Measurements from ENCODE around the gene CFAP97D1.

The CFAP97D1 gene

DNA sequence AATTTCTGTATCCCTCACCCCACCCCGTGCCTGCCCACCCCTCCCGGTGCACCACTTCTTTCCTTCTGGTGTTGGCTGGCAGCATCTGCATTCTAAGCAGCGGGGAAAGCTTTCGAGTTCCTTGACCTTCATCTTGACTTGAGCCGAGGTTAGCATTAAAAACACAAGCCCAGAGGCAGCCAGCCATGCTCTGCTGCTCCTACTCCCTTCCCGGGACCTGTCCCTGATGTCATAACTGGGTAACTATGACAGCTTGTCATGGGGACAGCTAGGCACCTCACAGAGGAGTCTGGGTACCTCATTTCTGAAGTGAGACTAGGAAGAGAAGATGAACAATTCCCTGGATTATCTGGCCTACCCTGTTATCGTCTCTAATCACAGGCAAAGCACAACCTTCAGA lies at the start of gene CFAP97D1:
TSS of gene CFAP97D1 (plus strand) at position 301 of the 400 bp plus-strand sequence. CDS start at position 329, 28 bp downstream.
- no peak for DNase-seq

DNA sequence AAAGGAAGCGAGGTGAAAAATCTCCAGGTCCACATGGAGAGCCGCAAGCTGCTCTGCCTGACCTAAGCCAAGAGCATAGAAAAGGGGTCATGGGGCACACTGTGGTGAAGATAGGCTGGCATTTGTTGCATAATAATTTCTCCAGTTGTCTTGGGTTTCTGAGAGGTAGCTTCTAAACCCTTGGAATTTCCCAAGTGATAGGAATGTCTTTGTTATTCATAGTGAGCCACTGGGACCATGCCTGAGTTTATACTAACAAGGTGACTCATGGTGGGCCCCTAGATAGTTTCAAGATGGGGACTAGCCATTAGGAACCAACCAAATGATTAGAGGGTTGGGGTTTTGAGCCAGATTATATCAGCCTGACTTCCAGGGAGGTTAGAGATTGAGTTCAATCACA lies 47.3 kb upstream of the CFAP97D1 start:
- DNase-seq: no peak

DNA sequence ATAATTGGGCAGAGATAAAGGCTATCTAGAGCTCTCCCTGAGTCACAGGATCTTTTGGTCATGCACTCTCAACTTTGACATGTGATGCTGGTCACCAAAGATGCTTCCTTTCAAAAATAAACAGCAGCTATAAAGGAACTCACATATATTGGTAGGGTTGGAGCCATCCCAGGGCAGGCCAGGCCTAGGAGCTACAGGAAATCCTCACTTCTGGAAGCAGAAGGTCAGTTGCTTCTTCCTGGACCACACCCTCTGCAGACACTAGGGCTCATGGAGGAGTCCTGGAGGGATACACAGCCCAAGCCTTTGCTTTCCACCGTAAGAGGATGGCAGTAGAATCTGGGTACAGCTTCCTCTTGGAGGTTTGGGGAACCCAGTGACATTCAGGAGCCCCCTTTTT lies 46.3 kb upstream of the CFAP97D1 start:
- no peak for DNase-seq

DNA sequence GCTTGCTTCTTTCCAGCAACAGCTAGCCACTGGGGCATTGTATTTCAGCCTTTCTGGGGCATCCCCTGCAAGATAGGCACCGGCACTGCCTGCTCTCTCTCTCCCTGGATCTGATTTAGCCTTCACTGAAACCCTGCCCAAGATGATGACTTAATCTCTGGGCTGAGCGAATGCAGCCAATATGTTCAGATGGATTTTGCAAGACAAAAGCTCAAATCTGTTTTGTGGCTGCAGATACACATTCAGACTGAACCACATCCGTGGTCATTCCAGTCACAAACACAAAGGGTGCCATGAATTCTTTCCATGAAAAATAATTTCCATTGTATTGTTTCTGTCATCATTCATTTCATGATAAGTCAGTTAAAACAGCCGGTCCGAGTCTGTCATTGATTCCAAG lies 45.9 kb upstream of the CFAP97D1 start:
- DNase-seq: no peak

DNA sequence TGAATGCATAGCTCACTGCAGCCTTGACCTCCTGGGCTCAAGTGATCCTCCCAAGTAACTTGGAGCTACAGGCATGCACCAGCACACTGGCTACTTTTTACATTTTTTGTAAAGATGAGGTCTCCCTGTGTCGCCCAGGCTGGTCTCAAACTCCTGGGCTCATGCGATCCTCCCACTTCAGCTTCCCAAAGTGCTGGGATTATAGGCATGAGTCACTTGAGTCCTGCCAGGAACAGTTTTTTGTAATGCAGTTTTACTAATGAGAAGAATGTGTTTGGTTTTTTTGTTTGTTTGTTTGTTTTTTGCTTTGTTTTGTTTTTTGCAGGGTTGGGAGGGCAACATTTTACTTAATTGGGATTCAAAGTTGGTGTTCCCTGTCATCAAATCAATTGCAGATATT lies 43.8 kb upstream of the CFAP97D1 start:
- no peak for DNase-seq

DNA sequence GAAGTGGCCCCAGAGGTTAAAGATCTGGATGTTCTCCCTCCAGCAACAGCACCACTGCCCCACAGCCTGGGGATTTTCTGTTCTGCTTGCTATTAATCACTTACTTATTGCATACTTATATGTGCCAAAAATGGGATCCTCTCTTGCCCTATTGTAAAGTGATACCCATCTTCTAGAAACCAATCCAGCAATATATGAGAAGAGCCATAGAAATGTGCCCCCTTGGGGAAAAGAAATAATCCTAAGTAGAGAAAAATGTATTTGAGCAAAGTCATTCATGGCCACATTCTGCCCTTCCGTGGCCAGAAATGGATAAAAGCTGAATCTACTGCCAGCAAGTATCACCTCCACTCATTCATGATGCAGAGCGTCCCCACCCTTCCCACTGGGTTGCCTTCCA lies 42.5 kb upstream of the CFAP97D1 start:
- no peak for DNase-seq

DNA sequence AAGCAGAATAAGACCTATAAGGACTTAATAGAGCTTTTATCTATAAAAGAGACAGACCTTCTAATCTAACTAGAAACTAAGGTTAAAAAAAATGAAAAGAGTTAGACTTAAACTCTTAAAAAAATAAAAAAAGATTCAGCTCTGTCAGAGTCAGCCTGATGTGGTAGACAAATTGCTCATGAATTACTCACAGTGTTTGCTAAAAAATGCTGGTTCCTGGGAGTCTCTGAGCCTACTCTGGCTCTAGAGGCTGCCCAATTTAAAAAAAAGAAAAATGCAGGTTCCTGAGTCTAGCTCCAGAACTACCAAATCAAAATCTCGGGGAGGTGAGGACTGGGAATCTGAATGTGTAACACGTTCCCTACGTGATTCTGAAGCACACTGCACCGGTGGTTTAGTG lies 39.7 kb upstream of the CFAP97D1 start:
- no peak for DNase-seq

DNA sequence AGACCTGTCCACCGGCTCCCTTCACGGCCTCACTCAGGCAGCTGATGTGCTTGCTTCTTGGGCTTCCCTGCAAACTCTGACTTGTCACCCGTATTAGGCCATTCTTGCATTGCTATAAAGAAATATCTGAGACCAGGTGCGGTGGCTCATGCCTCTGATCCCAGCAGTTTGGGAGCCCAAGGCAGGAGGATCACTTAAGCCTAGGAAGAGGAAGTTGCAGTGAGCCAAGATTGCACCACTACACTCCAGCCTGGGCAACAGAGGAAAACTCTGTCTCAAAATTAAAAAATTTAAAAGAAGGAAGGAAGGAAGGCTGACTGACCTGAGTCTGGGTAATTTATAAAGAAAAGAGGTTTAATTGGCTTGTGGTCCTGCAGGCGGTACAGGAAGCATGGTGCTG lies 38.6 kb upstream of the CFAP97D1 start:
- DNase-seq: no peak

DNA sequence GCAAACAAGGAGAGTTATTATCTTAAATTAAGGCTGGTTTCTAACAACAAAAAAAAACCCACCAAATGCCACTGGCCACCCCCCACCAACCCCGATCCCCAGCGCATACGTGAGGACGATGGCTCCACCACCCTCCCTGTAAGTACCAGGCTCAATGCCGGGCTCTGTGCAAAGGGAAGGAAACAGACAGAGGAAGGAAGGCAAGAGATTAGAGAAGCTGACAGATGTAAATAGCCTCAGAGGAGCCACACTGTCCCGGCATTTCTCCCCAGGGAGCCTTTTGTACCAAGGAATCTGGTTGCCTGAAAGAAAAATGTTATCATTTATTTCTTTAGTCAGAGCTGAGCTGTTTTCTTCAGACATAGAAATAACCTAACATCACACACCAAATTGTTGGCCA lies 34.7 kb upstream of the CFAP97D1 start:
- no peak for DNase-seq

DNA sequence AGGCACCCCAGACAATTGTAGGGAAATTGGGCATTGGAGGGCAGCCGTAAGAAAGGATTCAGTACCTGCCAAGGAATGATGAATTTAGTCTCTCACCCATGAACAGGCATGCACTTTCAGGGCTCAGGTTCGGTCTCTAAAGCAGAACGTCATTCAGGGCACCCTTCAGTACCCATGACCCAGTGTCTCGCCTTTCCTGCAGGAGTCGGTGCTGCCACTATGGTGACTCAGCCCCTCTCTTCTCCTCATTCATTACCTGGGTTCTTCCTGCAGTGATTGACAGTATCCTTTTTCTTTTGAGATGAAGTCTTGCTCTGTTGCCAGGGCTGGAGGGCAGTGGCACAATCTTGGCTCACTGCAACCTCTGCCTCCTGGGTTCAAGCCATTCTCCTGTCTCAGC lies 30.1 kb upstream of the CFAP97D1 start:
- no peak for DNase-seq

DNA sequence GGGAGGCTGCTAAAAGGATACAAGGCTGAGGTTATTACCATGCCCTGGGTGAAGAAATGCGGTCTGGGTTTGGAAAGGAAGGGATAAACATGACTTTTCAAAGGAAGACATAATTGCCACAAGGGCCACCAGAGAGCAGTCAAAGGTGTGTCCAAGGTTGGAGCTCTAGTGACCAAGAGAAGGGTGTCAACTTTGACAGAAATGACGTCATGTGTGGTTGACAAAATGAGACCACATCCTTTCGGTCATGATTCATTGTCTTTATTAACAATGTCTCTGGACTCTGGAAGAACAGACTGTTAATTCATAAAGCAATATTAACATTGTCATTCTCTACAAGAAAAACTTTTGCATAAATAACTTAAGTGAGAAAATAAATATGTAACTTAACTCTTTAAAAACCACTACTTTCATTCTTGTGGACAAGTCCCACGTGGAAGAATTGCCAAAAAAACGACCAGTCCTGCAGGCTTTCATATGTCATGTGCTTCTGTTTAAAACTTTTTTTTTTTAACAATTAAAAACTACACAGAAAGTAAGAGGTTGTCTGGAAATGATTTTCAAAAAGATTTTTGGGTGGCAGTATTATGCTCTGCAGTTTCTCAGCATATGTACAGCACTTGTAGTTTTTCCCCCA lies 26.6 kb upstream of the CFAP97D1 start:
- DNase-seq: no peak

DNA sequence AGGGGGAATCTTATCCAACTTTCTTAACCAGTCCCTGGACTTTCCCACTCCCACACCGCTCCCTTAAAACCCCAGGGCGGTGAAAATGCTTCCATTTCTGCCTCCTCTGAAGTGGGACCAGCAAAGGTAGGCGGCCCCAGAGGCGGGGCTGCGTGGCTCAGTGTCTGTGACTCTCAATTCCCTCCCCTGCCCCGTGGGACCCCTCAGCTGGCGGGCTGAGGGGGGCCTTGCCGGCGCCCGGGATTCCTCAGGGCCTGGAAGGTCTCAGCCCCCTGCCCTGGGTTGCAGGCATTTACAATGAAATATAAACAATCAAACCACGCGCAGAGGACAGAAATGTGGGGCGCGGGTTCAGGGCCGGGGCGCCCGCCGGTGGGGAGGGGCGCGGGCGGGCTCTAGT lies 25.3 kb upstream of the CFAP97D1 start:
- no peak for DNase-seq

DNA sequence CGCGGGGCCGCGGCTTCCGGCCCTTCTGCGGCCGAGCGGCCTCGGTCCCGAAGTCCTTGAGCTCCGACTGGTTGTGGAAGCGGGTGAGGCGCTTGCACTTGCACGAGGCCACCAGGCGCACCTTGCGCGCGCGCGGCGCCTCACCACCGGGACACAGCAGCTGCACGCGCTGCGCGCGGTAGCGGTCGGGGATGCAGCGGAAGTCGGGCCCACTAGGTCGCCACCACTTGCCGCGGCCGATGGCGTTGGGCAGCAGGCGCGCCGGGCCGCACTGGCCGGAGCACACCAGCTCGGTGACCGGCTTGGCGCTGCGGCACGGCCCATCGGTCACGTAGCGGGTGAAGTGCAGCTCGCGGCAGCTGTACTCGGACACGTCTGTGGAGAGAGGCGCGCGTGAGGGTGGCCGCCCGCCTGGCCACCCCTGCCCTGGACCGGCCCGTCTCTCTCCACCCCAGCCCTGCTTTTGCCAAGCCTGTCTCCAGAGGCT lies 24.8 kb upstream of the CFAP97D1 start:
- DNase-seq: no peak

DNA sequence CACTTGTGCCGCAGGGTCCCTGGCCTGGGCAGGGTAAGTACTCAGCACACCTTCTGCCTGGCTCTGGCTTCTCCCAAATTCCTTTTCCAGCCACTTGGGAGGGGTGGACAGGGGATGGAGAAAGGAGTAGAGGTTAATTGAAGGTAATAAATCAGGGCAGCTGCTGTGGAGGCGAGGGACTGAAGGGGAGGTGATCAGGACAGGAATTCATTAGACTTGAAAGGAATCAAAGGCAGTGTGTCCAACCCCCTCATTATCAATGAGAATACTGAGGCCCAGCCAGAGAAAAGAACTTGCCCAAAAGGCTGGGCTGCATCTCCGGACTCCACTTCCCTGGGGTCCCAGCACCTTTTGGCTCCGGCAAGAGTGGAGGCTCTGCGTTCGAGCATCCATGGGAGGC lies 24.0 kb upstream of the CFAP97D1 start:
- no peak for DNase-seq

DNA sequence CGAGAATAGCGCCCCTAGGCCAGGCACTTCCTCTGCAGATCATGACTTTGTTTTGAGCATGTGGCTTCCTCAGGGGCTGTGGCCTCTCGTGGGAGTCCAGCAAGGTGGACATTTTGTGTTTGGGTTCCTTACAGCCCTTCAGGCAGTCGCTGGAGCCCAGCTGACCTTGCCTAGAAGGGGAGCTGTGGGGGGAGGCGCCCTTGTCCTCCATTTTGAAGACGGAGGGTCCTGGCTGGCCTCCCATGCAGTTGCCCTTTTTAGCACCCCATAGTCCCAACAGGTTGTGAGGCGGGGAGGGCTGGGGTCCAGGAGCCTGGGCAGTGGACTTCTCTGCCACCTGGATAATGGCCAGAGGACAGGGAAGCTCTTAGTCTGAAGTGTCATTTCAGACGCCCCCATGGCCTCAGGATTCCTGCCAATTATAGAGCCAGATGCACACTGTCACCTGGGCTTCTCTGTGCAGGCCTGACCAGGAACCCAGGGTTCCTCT lies 23.0 kb upstream of the CFAP97D1 start:
- no peak for DNase-seq

DNA sequence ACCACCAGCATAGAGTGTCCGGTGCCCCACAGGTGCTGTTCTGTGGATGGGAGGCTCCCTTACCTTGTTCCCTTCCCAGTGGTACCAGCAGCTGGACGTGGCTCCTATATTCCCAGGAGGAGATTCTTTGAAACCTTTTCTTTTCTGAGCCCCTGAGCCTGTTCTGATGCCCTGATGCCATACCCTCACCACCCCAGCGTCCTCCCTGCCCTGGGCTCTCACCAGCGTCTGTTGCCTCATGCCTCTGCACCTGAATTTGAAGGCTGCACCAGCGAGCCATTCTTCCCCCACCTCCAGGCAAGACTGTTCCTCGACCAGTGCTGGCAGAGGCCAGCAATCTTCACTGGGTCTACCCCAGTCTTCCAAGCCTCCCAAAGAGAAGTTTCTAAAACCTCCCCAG lies 22.1 kb upstream of the CFAP97D1 start:
- DNase-seq: no peak

DNA sequence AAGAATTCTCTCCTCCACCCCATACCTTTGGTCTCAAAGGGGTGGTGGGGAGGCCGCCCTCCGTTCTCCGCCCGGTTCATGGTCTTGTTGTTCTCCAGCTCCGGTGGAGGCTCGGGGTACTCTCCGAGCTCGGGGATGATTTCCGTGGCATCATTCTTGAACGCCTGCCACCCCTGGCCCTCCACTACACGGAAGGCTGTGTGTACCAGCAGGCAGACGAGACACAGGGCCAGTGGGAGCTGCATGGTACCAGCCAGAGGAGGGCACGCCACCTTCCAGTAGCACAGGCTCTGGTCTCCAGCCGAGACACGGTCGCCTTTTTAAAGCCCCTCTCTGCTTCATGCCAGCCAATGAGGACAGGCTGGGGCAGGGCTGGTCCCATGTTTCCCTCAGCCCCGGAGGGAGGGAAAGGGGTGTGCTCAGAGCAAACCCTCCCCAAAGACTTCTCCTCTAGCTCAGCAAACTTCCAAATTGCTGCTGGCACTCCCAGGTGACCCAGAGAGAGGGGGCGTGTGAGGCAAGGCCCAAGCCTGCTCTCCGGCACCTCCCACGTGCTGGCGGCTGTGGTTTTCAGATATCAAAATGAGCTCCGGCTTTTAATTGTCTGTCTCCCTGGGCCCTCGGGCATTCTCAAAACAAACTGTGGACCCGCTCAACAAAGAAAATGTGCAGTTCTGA lies 21.6 kb upstream of the CFAP97D1 start, which contains the start of gene SOST:
TSS of gene SOST (minus strand) at position 295 of the 678 bp plus-strand sequence. CDS start at position 245, 50 bp downstream.
- DNase-seq: no peak

DNA sequence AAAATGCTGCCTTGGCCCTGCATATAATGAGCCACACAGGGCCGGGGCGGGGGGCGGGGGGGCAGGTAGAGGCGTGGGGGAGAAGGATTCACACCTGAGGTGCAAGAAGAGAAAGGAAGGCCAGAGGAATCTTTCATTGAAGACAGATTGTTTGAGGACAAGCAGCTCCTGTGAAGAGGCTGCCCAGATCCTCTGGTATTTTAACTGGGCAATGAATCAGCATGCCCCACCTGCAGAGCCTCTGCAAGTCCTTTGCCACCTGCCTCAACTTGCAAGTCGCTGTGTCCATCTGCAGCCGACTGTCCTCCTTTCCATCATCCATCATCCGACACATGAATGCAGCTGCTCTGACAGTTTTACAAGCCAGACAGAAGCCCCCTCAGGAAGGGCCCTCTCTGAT lies 20.4 kb upstream of the CFAP97D1 start:
- no peak for DNase-seq

DNA sequence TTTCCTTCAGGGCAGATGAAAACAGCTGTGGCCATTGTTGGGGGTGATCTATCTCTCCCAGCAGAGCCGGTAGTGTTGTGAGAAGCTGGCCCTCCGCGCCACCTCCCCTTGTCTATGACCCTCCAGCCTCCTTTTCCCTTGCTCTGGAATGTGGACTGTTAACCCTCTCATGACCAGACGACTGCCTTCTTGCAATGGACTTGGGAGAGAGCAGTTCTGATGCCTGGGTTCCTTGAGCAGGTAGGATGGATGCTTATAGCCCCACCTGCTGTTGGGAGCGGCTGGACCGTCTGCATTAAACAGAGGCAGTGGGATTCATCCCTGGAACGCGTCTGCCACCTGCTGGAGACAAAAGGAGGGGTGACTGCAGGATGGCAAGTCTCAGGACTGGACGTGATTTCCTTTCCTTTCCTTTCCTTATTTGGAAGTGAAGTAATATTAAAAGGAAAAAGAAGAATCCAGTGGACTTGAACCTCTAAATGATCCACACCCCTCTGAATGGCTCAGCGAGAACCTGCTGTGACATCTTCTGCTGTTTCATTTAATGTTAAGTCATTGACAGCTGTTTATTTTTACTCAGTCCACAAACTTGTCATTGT lies 19.9 kb upstream of the CFAP97D1 start:
- no peak for DNase-seq

DNA sequence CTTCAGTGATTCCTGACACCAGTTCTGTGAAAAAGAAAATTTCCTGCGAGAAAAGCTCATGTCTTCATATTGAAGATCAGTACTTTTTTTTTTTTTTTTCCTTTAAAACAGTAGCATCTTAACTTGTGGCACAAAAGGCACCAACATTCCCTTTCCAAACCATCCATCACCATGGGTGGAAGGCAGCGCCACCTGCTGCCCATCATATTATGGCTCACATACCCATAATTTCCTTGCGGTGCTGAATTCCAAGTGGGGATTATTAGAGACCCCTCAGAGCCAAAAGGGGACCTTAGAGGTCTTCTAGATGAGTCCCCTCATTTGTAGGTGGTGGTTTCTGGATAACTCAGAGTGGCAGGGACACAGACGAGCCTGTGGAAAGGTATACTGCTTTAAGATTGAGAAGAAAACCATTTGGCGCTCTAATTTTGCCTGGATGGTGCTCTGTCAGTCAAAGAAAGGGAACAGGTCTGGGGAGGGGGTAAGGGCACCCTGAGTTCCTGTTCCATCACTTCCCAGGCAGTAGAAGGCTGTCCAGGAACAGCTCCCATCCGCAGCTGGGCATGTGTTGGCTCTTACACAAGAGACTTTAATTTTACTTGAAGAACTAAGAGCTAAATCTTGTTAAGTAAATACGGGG lies 13.7 kb upstream of the CFAP97D1 start:
- DNase-seq: no peak

DNA sequence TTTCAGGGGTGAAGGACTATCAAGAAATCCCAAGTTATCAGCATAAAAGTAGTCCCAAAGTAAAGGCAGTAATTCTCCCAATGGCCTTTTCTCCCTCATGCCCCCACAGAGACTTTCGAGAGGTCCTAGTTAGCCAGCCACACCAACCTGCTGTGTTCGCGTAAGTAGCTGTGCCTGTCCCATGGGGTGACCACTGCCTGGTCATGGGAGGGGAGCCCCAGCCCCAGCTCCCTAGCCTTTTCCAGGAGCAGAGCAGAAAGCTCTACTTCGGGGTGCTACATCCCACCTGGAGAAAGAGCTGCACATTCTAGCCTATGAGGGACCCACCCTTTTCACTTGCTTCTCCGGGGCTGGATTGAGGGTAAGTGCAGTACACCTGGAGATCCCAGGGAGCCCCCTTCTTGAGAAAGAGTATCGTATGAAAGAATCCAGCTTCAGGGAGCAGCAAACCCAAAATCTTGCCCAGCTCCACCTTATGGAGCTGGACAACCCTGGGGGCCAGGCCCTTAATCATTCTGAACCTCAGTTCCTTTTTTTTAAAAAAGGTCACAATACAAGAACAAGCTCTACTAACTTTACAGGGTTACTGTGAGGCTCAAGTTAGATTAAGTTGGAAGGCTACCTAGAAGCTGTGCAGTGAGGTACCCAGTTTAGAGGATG lies 13.1 kb upstream of the CFAP97D1 start:
- no peak for DNase-seq

DNA sequence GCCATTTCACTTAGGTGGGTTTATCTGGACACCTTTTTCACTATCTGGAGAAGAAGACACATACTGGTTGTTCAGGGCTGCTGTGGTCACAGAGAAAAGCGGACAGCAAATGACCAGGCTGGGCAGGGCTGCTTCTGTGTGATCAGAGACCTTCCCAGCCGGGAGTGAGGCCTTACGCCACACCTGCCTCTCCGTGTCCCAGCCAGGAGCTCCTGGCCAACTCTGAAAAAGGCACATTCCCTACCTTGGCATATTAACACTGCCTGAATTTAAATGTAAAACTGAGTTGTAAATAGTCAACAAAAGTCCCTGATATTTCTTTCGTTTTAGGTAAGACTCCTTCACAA lies 12.5 kb upstream of the CFAP97D1 start:
- DNase-seq: no peak

DNA sequence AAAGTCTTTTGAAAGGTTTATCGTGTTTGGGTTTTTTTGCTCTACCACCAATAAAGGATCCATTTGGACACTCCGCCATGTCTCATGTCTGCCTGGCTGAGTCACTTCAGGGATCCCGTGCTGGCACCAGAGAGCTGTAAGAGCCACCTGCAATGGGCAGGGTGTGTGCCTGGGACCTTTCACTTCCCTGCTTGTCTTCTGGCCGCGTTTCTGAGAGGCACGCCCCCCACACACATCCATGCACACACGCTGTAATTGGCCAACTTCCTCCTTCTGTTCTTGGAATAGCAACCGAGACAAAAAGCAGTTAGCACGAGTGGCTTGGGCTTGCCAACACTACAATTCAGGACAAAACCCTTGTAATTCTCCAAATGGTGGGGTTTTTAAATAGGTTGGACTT lies 11.9 kb upstream of the CFAP97D1 start:
- DNase-seq: no peak
